GM19240 (cell line): ENCODE measurements around the gene NLRP1.

Source experiments
- DNase-seq: peaks from one replicate; pipeline ENCODE4 v3.0.0; 2011; ENCODE audit warnings: low spot score; ENCODE audit not compliant: insufficient read length

Gene NLRP1

DNA sequence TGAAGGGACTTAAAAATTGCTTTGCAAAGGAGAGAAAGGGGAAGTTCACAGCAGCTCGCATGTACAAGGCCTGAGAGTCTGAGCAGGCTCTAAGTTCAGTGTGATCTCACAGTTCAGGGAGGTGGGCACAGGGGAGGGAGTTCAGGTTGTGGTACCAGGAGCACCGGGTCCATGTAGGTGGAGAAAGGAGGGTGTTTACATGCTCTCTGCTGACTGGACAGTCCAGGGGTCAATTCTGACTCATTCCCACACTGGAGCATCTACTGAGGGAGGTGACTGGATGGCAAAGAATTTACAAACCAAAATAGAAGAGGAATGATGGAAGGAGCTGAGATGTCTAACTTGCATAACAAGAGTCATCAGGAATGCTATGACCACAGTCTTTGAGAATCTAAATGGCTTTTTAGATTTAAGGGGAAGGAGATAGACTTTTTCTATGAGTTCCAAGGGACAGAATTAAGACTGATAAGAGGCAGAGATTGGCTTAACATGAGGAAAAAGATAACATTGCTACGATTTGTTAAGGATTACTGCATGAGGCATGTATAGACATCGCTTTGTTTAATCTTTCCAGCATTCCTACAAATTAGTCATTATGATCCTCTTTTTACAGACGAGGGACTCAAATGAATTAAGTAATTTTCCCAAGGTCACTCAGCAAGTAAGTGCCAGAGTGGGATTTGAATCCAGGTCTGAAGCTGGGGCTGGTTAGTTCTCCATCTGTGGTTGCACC is 68.1 kb downstream of the NLRP1 start:
- DNase-seq = no peak

- no peak for DNase-seq
Observed at GRCh38 chr17:5514976-5515375, 69.3 kb downstream of the NLRP1 start.

DNA sequence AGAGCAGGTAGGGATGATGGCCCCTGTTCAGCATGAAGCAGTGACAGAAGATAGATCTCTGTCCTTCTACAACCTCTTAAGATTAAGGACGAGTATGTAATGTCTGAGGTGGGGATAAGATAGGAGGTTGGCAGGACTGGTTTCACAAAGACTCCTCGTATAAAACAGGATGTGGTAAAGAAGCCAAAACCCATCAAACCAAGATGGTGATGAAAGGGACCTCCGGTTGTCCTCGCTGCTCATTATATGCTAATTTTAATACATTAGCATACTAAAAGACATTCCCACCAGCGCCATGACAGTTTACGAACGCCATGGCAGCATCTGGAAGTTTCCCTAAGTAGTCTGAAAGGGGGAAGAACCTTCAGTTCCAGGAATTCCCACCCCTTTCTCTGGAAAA is 70.7 kb downstream of the NLRP1 start:
- no peak for DNase-seq

DNA sequence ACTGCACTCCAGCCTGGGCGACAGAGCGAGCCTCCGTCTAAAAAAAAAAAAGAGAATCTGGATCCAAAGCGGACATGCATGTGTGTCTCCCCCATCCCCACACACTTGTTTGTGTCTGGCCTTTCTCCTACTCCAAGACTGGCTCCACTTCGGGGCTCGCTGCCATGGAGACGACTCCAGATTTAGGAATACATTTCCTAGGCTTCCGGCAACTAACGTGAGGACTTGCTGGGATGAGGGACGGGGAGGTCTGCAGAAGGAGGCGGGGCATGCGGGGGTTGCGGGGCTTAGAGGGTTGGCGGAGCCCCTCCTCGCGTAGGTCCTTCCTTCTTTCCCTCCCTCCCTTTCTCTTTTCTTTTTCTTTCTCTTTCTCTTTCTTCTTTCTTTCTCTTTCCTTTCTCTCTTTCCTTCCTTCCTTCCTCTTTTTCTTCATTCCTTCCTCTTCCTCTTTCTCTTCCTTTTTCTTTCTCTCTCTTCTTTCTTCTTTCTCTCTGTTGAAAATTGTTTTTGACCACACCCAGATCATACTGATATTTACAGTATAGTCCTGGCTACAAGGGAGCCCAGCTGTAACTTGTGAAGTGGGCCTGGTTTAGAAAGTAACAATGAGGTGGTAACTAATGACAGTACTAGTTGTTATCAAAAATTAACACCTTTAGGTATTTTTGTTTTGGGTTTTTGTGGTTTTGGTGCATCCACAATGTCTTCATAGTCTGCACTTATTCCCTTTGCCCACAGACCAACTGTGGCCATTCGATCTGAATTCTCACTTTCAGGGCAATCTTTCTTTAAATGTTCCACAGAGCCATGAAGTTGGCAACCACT is 72.7 kb downstream of the NLRP1 start:
- no peak for DNase-seq

GRCh38 chr17:5510771-5511170 is 73.5 kb downstream of the NLRP1 start:
- DNase-seq = no peak

- DNase-seq = no peak
Observed at GRCh38 chr17:5509482-5509881, 74.8 kb downstream of the NLRP1 start.

DNA sequence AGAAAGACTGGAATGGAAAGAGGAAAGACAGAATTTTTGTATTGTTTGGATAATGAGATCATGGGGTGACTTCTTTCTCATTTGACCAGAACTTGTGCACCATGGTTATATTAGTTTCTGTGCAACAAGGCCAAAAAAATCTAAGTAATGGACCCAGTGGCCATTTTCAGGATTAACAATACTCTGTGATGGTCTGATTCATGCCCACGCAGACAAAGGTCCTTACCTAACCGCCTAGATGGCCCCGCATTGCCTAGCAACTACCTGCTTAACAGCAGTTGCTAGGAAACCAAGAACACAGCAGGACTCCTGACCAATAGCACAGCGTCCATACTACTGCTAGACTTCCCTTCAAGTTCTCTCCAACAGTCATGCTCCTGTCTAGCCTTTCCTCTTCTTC is 75.5 kb downstream of the NLRP1 start:
- no peak for DNase-seq

DNA sequence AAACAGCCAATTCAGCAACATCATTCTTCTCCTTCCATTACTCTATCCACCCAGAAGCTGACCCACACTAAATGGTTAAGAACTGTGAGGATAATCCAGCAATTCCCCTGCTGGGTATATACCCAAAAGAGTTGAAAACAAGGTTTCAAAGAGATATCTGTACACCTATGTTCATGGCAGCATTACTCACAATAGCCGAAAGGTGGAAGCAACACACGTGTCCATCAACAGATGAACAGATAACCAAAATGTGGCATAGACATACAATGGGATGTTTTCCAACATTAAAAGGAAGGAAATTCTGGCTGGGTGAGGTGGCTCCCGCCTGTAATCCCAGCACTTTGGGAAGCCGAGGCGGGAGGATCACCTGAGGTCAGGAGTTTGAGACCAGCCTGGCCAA is 78.0 kb downstream of the NLRP1 start:
- no peak for DNase-seq

DNA sequence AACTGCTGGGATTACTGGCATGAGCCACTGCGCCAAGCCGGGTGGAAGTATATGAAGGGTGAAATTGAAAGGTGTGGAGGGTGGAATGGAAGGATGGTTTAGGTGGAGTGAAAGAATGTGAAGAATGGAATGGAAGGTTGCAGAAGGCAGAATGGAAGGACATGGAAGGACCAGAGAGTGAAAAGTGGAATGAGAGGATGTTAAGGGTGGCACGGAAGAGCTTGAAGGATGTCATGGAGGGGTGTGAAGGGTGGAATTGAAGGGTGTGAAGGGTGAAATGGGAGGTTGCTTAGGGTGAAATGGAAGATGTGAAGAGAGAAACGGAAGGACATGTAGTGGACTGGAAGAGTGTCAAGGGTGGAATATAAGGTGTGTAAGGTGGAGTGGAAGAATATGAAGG is 81.8 kb downstream of the NLRP1 start:
- no peak for DNase-seq

GRCh38 chr17:5501685-5502084 is 82.6 kb downstream of the NLRP1 start:
- DNase-seq = no peak

- DNase-seq = peak; percentile 75
Observed at GRCh38 chr17:5500589-5501391, 83.5 kb downstream of the NLRP1 start.

DNA sequence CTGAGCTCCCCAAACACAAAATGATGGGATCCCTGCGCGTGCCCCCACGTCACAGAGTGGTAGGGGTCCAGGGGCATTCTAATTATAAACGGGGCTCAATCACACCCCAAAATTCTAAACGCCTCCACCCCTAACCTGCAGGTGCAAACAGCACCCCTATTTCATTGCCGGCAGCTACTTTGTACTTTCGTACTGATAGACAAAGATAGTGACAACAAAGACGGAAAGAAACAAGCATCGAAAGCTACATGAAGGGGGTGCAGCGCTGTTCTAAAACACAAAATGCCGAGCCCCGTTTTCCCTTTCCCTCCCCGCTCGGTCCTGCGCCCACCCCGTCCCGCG is 84.1 kb downstream of the NLRP1 start:
- DNase-seq = no peak

DNA sequence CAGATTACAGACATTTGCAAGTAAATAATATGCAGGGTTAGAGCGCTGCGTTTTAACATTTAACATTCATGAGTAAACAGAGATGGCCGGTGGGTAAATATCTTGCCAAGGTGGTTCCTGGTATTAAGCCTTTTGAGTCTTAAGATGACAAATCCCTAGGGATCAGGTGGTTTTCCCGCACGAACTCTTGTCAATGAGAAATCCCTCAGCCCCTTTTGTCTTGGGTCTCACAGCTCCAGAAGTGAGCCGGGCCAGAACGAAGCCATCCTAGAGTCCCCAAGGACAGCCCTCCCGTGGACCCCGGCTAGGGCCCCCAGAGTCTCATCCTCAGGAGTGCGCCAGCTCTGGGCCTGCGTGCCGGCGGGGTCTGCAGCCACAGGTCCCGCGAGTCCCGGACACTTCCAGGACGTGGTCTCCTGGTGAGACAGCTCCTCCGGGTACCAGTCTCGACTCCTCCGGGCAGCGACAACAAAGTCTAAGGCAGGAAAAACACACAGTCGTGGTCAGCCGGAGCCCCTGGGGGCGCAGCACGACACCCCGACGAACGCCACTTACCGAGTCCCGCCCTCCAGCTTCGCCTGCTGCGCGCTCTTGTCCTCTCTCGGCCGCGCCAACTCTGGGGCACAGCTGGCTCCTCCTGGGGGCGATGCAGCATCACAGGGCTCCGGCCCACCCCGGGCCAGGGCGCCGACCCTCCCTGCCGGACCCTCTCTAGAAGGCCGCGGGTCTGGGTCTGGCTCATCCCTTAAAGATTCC is 84.7 kb downstream of the NLRP1 start:
- no peak for DNase-seq

DNA sequence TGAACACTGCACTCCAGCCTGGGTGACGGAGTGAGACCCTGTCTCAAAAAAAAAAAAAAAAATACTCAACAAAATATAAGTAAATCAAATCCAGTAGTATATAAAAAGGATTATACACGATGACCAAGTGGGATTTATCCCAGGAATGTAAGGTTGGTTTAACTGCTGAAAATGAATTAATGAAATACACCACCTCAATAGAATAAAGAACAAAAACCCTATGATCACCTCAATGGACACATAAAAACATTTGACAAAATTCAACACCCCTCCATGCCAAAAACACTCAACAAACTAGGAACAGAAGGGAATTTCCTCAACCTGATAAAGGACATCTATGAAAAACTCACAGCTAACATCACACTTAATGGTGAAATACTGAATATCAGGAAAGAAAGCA is 91.3 kb downstream of the NLRP1 start:
- DNase-seq = no peak

DNA sequence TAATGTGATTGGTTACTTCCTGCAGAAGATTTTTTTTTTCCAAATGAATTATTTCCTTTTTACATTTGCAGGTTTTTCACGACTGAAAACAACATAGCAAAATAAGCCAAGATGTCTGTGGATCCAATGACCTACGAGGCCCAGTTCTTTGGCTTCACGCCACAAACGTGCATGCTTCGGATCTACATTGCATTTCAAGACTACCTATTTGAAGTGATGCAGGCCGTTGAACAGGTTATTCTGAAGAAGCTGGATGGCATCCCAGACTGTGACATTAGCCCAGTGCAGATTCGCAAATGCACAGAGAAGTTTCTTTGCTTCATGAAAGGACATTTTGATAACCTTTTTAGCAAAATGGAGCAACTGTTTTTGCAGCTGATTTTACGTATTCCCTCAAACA is 95.6 kb downstream of the NLRP1 start:
- no peak for DNase-seq

- DNase-seq = peak; percentile 79
Observed at GRCh38 chr17:5486206-5487124, 97.8 kb downstream of the NLRP1 start, which contains the start of gene MIS12. MIS12 (plus strand) TSS chr17:5486566; CDS start chr17:5488863, 2,297 bp downstream.

DNA sequence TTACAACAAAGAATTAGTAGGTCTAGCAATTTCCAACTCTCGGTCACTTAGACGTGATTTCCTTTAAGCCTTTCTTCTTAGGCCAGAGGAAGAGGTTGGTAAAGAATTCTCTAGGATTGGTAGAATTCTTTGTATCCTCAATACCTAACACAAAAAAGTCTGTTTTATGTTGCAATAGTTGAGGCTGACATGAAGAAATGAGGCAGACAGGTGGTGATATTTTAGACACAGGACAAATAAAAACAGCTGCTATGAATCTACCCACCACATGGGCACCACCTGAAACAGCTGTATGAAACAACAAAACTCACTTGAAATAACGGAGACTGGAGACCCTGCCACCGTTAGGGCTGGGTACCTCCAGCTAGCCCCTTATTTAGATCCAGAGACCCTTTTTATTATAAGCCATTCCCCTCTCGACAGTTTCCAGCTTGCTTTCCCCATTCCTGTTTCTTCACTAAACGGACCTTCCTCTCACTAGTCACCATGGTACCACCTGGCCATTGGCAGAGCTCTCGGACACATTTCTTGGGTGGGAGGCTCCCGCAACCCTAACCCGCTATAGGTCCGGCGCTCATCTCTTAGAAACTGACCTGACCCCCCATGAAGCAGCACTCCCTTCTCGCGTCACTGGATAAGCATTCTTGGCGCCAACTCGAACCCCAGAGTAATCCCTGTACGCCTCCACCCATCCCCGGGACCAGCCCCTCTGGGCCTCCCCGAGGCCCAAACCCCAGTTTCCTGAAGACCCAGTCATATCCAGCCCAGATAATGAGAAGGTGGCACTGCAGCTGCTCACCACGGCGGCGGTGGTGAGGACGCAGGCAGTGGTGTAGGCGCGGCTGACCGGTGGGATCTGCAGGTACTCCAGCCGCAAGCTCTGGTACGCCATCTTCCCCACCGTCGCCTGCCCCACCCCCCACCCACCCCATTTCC is 98.8 kb downstream of the NLRP1 start, which contains the start of gene DERL2:
Gene DERL2 (minus strand): TSS at position 909 of the 936 bp plus-strand sequence. CDS start 17 bp downstream, at position 892.
- DNase-seq = peak; percentile 16

GRCh38 chr17:5481451-5481850 is 102.9 kb downstream of the NLRP1 start:
- no peak for DNase-seq

GRCh38 chr17:5480962-5481361 is 103.3 kb downstream of the NLRP1 start:
- no peak for DNase-seq
